Activated naive CD4-positive, alpha-beta T cell treated with anti-CD3 and anti-CD28 coated beads, Interleukin-2, amount 50 U/mL, for 24 hours (primary cell): Measurements from ENCODE around the gene IL17RC.

Source experiments
- H3K27ac Mint-ChIP-seq: one replicate; pipeline ENCODE4 v1.8.0; 2021; ENCODE audit warnings: mild to moderate bottlenecking, mixed read lengths
- H3K27me3 Mint-ChIP-seq: one replicate; pipeline ENCODE4 v1.8.0; 2021; ENCODE audit warnings: mixed read lengths
- H3K36me3 Mint-ChIP-seq: one replicate; pipeline ENCODE4 v1.8.0; 2021; ENCODE audit warnings: mixed read lengths
- H3K4me1 Mint-ChIP-seq: one replicate; pipeline ENCODE4 v1.8.0; 2021; ENCODE audit warnings: mixed read lengths
- H3K4me3 Mint-ChIP-seq: one replicate; pipeline ENCODE4 v1.8.0; 2021; ENCODE audit warnings: mild to moderate bottlenecking, mixed read lengths
- H3K9me3 Mint-ChIP-seq: one replicate; pipeline ENCODE4 v1.8.0; 2021; ENCODE audit warnings: mixed read lengths

The IL17RC gene

DNA sequence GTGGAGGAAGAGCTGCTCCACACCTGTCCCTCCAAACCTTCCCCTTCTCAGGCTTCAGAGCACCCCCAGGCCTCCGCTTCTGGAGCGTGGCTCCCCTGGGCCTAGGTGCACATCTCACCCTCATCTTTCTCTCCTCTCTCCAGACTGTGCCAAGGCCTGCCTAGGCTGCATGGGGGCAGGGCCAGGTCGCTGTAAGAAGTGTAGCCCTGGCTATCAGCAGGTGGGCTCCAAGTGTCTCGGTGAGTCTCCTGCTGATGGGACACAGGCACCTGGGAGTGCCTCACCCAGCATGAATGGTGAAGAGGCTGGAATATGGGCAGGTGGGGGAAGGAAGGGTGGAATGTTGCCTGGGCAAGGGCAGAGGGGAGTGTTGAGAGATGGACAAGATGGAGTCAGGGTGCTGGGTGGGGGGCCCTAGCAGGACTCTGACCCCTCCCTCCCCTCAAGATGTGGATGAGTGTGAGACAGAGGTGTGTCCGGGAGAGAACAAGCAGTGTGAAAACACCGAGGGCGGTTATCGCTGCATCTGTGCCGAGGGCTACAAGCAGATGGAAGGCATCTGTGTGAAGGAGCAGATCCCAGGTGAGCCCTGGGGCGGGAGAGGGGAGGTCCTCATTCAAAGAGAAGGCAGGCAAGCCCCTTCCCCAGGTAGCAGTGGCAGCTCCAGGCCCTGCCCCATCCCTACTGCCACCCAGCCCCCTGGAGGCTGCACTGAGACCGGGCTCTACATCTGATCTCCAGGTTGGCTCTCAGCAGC is 26.2 kb downstream of the IL17RC start:
- Mint-ChIP-seq H3K4me3 (no peak overlapping the region), H3K27ac (no peak overlapping the region), H3K27me3 (no peaks in the 10 kb centered on the region)

DNA sequence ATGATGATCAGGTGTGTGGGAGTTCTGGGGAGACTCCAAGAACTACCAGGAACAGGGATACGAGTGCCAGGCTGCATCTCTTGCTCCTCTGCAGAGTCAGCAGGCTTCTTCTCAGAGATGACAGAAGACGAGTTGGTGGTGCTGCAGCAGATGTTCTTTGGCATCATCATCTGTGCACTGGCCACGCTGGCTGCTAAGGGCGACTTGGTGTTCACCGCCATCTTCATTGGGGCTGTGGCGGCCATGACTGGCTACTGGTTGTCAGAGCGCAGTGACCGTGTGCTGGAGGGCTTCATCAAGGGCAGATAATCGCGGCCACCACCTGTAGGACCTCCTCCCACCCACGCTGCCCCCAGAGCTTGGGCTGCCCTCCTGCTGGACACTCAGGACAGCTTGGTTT is 27.4 kb downstream of the IL17RC start:
- H3K9me3 Mint-ChIP-seq: no peaks in the 10 kb centered on the region
- H3K36me3 Mint-ChIP-seq: peaks cover 5% of the 10 kb centered on the region
- H3K27me3 Mint-ChIP-seq: no peaks in the 10 kb centered on the region
- no peak overlapping the region for H3K27ac Mint-ChIP-seq
- H3K4me1 Mint-ChIP-seq: peaks cover 4% of the 10 kb centered on the region
- no peak overlapping the region for H3K4me3 Mint-ChIP-seq

More for the DNA sequence above, 26.2 kb downstream of the IL17RC start:
- H3K36me3 Mint-ChIP-seq: peaks cover 5% of the 10 kb centered on the region
- peaks cover 4% of the 10 kb centered on the region for H3K4me1 Mint-ChIP-seq
- H3K9me3 Mint-ChIP-seq: no peaks in the 10 kb centered on the region

DNA sequence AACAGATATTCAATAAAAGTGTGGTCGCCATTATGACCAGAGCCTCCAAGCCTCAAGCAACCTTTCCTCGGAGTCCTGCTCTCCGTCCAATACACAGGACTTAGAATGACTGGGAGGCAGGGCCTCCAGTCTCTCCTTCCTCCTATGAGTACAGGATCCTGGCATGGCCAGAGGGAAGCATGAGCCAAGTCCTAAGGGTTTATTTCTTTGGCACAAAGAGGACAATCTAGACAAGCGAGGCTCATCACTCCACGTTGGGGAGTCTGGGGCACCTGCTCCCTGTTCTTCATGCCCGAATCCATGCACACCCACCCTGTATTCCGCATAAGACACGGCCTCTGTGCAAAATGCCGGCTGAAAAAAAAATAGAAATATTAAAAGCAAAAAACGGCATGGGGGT is 28.5 kb downstream of the IL17RC start:
- peak overlapping the region; percentile 8 for H3K27ac Mint-ChIP-seq
- peaks cover 5% of the 10 kb centered on the region for H3K36me3 Mint-ChIP-seq
- H3K4me3 Mint-ChIP-seq: peak overlapping the region; percentile 43
- no peaks in the 10 kb centered on the region for H3K9me3 Mint-ChIP-seq
- H3K4me1 Mint-ChIP-seq: peaks cover 4% of the 10 kb centered on the region
- H3K27me3 Mint-ChIP-seq: no peaks in the 10 kb centered on the region

DNA sequence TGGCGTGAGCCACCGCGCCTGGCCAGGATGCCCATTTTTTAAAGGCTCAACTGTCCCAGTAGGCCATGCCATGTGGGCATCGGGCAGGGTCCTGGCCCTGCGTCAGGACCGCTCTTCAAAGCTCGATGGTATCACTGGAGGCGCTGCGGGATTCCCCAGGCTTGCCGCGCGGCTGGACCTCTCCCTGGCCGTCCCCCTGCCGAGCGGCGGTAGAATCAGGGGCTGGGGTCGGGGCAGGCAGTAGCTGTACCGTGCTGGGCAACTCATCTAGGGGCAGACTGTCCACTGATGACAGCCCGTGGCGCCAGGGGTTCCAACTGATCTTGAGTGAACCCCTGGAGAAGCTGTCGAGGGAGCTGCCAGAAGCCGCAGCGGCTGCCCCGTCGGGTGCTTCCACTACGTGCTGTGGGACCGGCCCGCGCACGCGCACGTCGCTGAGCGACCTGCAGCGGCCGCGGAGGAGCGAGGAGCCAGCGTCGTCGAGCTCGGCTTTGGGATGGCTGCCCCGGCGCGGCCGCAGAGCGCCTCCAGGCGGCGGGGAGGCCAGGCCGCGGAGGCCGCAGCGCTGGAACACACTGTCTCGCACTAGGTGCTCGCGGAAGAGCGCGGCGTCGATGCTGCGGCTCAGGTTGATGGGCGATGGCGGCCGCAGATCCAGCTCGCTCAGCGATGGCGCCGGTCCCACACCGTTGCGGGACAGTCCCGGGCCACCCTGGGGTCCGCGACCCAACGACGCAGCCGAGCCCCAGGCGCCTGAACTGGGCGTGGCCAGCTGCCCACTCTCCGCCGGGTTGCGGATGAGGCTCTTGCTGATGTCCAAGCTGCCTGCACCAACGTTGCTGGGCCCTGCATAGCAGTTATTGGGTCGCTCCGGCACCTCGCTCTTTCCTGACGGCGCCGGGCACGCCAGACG is 29.5 kb downstream of the IL17RC start:
- Mint-ChIP-seq H3K4me1 (peaks cover 12% of the 10 kb centered on the region), H3K36me3 (peaks cover 3% of the 10 kb centered on the region), H3K27ac (peak overlapping the region; percentile 74), H3K4me3 (peak overlapping the region; percentile 87), H3K9me3 (no peaks in the 10 kb centered on the region), H3K27me3 (no peaks in the 10 kb centered on the region)

DNA sequence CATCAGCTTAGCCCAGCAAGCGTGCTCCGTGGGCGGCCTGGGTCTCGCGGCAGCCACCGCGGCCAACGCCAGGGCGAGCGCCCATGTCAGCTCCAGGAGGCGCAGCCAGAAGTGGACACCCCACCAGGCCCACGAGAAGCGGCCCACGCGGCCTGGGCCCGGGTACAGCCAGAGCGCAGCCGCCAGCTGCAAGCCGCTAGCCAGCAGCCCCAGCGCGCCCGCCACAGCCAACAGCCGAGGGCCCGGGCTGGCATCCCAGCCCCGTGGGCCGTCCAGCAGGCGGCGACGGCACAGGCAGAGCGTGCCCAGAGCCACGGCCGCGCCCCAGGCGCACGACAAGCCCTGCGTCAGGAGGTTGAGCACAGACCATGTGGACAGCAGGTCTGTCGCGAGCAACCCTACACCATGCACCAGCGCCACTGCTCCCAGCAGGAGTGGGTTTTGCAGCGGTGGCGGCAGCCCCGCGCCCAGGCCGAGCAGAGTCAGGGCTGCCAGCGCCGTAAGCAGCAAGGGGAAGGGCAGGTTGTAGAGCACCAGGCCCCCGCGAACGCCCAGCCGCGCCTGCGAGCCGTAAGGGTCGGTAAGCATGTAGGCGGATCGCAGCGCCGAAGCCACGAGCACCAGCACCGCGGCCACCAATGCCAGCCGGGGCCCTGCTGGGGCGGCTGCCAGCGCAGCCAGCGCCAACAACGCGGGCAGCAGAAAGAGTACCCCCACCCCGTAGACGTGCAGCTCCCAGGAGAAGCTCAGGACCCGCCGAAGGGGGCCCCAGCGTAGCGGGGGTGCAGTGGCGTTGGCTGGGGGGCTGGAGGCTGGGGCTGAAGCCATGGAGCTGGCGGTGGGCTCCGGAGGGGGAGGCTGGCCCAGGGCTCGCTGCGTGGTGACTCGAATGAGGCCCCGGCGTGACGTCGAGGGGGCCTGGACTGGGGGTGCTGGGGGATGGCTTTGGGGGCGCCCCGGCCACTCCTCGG is 30.4 kb downstream of the IL17RC start:
- Mint-ChIP-seq H3K4me3 (no peak overlapping the region), H3K27ac (no peak overlapping the region), H3K27me3 (no peaks in the 10 kb centered on the region), H3K36me3 (peaks cover 3% of the 10 kb centered on the region), H3K4me1 (peaks cover 18% of the 10 kb centered on the region), H3K9me3 (no peaks in the 10 kb centered on the region)

DNA sequence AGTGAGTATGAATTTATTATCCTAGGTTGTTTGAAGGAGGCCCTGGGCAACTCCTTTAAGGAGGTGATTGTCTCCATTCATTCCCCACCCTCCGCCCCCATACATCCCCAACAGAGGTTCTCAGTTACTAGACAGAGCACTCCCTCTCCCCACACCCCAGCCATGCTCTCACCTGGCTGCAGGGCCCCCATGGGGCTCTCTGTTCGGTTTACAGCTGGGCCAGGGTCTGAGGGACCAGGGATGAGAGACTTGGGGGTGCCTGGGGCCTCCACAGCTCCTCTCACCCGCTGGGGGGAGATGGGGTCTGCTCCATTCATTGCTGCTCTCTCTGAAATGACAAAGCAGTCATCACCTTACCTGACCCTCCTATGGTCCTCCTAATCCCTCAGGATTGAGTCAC is 31.7 kb downstream of the IL17RC start:
- no peak overlapping the region for H3K27ac Mint-ChIP-seq

DNA sequence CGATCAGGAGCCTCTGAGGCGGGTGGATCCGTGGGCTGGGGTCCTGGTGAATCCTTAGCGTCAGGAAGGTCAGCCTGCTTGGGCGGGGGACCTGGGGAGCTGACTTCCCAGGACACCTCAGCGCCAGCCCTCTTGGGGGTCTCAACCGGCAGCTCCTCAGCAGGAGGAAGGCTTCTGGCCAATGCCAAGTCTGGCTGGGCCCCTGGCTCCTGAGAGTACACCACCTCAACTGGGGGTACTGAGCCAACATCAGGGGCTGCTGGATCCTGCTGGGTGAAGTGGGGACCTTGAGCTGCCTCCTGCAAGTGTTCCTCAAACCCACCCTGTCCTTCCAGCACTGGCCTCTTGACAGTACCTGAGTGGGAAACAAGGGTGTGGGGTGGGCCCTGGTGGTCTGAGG is 32.2 kb downstream of the IL17RC start:
- peaks cover 19% of the 10 kb centered on the region for H3K4me1 Mint-ChIP-seq
- no peaks in the 10 kb centered on the region for H3K27me3 Mint-ChIP-seq
- H3K4me3 Mint-ChIP-seq: no peak overlapping the region
- H3K27ac Mint-ChIP-seq: no peak overlapping the region
- no peaks in the 10 kb centered on the region for H3K9me3 Mint-ChIP-seq
- H3K36me3 Mint-ChIP-seq: no peaks in the 10 kb centered on the region

More for the DNA sequence above, 31.7 kb downstream of the IL17RC start:
- Mint-ChIP-seq H3K27me3 (no peaks in the 10 kb centered on the region), H3K4me1 (peaks cover 19% of the 10 kb centered on the region), H3K4me3 (no peak overlapping the region), H3K9me3 (no peaks in the 10 kb centered on the region), H3K36me3 (no peaks in the 10 kb centered on the region)

DNA sequence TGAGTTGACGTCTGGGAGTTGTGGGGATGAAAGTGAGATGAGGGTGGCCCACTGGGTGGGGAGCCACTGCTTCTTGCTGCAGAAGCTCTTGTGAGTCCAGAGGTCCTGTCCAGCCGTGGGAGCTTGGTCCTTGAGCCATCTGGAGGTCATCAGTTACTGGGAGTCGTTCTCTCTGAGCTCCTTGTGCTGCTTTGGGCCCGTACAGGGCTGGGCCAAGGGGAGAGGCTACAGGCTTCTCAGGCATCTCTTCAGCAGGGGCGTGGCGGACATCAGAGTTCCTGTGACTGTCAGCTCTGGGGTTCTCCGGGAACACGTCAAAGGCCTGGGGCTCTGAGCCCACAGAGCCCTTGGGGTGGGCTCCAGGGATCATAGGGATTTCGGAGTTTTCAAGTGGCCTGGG is 32.7 kb downstream of the IL17RC start:
- H3K4me1 Mint-ChIP-seq: peaks cover 19% of the 10 kb centered on the region
- peak overlapping the region; percentile 41 for H3K27ac Mint-ChIP-seq
- H3K4me3 Mint-ChIP-seq: no peak overlapping the region
- no peaks in the 10 kb centered on the region for H3K9me3 Mint-ChIP-seq
- H3K36me3 Mint-ChIP-seq: no peaks in the 10 kb centered on the region
- no peaks in the 10 kb centered on the region for H3K27me3 Mint-ChIP-seq

DNA sequence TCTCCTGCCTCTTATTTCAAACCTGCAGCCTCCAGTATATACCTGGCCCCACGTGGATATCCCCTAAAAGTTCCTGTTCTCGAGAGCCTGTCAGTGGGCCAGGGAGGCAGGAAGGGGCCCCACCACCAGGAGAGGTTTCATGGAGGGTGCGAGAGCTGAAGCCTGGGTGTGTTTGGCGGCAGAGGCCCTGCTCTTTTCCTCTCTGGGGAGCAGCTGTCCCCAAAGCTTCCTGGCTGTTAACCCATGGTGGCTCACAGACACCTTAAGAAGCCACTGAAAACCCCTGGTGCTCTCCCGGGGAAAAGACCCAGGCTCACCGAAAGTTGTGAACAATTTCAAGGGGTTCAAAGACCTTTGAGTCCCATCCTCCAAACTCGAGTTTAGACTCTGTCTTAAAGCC is 34.2 kb downstream of the IL17RC start:
- peaks cover 15% of the 10 kb centered on the region for H3K4me1 Mint-ChIP-seq
- H3K27me3 Mint-ChIP-seq: no peaks in the 10 kb centered on the region
- no peak overlapping the region for H3K27ac Mint-ChIP-seq
- no peaks in the 10 kb centered on the region for H3K9me3 Mint-ChIP-seq
- no peaks in the 10 kb centered on the region for H3K36me3 Mint-ChIP-seq
- H3K4me3 Mint-ChIP-seq: peak overlapping the region; percentile 89

DNA sequence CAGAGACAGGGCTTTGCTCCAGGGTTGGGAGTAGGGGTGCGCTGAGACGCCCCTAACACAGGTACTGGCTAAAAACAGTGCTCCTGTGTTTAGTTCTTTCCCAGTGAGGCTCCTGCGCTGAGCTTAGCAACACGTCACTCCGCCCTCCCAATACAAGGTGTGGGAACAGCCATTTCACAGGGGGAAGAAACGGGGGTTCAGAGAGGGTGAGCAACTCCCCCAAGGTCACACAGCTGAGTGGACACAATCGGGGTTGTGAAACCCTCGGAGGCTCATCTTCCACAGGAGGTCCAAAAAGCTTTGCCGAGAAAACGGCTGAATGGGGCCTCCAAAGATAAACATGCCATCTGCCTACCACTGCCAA is 34.7 kb downstream of the IL17RC start:
- Mint-ChIP-seq H3K4me1 (peaks cover 15% of the 10 kb centered on the region), H3K4me3 (peak overlapping the region; percentile 89), H3K36me3 (no peaks in the 10 kb centered on the region), H3K27ac (no peak overlapping the region), H3K27me3 (no peaks in the 10 kb centered on the region), H3K9me3 (no peaks in the 10 kb centered on the region)

DNA sequence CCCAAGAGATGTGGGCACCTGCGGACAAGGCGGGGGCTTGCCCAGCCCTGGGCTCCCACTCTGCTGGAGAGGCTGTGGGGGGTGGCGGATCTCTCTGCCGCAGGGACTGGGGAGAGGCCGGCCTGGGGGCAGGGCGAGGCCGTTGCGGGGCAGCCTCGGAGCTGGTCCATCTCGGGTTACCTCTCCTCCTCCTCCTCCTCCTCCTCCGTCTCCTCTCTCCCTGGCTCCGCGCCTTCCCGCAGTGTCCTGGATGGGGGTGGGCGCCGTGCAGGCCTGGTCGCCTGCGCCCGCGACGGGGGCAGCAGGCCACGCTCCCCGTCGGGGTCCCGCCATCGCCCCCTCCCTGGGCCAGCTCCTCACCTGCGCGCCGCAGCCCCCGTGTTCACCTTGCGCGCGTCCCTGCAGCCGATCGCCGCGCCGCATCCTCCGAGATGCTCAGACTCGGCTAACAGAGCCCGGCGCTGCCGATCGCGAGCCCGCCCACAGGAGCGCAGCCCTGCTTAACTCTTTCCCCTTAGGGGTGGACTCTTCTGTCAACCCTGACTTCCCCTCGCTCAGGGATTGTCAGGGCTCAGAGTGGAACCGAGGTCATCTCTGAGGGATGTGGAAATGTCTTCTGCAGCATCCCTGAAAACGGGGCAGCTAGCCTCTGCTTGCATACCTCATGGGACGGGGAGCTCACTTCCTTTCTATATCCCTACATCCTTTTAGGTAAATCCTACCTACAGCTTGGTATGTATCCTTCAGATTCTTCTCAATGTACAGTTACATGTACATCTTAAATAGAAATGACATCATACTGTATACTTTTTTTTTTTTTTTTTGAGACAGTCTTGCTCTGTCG is 35.3 kb downstream of the IL17RC start, which contains the start of gene PRRT3:
Gene PRRT3, minus strand, starts transcription at position 447 of the 844 bp plus-strand sequence. CDS start 2,293 bp downstream, outside the sequence.
- Mint-ChIP-seq H3K4me1 (peaks cover 15% of the 10 kb centered on the region), H3K9me3 (no peaks in the 10 kb centered on the region), H3K36me3 (no peaks in the 10 kb centered on the region), H3K27me3 (no peaks in the 10 kb centered on the region), H3K4me3 (peak within 1 kb of the TSS; percentile 89), H3K27ac (no peak within 1 kb of the TSS)

DNA sequence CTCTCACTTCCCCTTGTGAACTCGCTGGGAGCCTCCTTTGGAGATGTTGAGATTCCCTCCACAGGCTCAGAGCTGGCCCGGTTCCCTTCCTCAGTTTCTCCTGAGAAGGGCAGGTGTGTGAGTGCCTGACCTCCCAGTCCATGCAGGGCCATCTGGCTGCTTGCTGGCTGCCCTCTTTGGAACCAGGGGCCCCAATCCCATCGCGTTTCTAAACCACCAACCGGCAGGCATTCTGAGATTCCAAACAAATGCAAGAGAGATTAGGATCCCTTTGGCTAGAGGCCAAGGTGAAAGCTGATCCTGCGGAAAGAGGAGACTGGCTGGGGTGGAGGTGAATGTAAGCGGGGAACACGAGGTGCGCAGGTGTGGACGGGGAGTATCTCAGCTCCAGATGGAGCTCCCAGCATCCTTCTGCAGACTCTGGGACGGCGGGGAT is 38.2 kb downstream of the IL17RC start:
- H3K4me1 Mint-ChIP-seq: peaks cover 15% of the 10 kb centered on the region
- H3K27ac Mint-ChIP-seq: no peak overlapping the region
- no peaks in the 10 kb centered on the region for H3K27me3 Mint-ChIP-seq
- no peaks in the 10 kb centered on the region for H3K36me3 Mint-ChIP-seq
- no peaks in the 10 kb centered on the region for H3K9me3 Mint-ChIP-seq
- no peak overlapping the region for H3K4me3 Mint-ChIP-seq

DNA sequence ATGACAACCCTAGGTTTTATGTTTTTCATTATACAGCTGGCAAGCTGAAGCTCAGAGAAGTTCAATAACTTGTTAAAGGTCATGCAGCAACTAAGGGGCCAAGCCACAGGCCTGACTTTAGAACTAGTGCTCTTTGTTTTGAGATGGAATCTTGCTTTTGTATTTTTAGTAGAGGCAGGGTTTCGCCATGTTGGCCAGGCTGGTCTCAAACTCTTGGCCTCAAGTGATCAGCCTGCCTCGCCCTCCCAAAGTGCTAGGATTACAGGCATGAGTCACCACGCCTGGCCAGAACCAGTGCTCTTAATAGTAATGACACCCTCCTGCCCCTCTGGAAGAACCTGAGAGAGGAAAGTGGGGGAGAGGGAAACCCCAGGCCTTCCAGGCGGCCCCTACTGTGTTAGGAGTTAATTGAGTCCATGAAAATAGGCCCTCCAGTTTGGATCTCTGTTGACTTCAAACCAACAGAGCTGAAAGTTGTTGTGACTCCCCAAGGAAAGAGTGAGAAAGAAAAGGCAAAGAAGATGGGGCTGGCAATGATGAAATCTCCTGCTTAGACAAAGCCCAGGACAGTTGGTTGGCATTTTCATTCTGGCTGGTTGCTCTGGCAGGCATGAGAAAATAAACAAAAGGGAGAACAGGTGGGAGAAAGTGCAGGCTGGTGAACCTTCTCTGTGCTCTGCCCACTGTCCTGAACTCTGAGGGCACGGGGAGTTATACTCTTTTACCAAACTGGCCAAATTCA is 38.9 kb downstream of the IL17RC start:
- Mint-ChIP-seq H3K27me3 (no peaks in the 10 kb centered on the region), H3K4me3 (no peak overlapping the region), H3K4me1 (peaks cover 12% of the 10 kb centered on the region), H3K9me3 (no peaks in the 10 kb centered on the region), H3K27ac (no peak overlapping the region), H3K36me3 (no peaks in the 10 kb centered on the region)

DNA sequence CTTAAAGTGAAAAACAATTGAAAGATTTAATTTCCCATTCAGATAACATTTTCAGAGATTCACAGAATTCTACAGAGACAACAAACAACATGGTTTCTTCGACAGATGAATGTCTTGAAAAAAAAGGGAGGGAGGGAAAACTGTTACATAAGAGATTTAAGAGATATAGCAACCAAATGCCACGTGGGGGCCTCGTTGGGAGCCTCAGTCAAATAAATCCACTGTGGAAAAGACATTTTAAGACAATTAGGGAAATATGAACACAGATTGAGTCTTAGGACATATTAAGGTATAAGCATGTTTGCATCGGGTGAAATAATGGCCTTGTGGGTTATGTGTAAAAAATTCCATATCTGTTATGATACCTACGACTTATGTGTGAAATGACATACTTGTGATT is 40.3 kb downstream of the IL17RC start:
- H3K4me1 Mint-ChIP-seq: peaks cover 2% of the 10 kb centered on the region
- H3K4me3 Mint-ChIP-seq: no peak overlapping the region
- H3K36me3 Mint-ChIP-seq: no peaks in the 10 kb centered on the region
- no peaks in the 10 kb centered on the region for H3K9me3 Mint-ChIP-seq
- no peak overlapping the region for H3K27ac Mint-ChIP-seq
- H3K27me3 Mint-ChIP-seq: no peaks in the 10 kb centered on the region
